ENCODE data around the gene KLHL8.
"Not testable (repeated sequence)": the region's sequence is repeated elsewhere in the genome, so short reads cannot be mapped to it uniquely, and the experiment has no call there.

KLHL8 gene

GRCh38 chr4:87152310-87153041 is 67.9 kb downstream of the KLHL8 start:
- TF ChIP-seq, protein P1, sequence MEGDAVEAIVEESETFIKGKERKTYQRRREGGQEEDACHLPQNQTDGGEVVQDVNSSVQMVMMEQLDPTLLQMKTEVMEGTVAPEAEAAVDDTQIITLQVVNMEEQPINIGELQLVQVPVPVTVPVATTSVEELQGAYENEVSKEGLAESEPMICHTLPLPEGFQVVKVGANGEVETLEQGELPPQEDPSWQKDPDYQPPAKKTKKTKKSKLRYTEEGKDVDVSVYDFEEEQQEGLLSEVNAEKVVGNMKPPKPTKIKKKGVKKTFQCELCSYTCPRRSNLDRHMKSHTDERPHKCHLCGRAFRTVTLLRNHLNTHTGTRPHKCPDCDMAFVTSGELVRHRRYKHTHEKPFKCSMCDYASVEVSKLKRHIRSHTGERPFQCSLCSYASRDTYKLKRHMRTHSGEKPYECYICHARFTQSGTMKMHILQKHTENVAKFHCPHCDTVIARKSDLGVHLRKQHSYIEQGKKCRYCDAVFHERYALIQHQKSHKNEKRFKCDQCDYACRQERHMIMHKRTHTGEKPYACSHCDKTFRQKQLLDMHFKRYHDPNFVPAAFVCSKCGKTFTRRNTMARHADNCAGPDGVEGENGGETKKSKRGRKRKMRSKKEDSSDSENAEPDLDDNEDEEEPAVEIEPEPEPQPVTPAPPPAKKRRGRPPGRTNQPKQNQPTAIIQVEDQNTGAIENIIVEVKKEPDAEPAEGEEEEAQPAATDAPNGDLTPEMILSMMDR (IDR thresholded peaks at IDR 0.05; ENCODE audit: poor library complexity, severe bottlenecking), result no peak
- H3K27me3 ChIP-seq (ENCODE audit: insufficient read depth, poor library complexity, severe bottlenecking), result no peaks in the 10 kb centered on the region
- H3K4me3 ChIP-seq (ENCODE audit: severe bottlenecking), result no peak overlapping the region
- DNase-seq (ENCODE audit: low spot score) (no peak), ATAC-seq (ENCODE audit: low read depth) (no peak)
- no peaks in the 10 kb centered on the region for H3K4me1 ChIP-seq (ENCODE audit: insufficient read depth, poor library complexity, severe bottlenecking)
- H3K36me3 ChIP-seq (ENCODE audit: low read depth), result no peaks in the 10 kb centered on the region
- no peak overlapping the region for H3K27ac ChIP-seq (ENCODE audit: poor library complexity, severe bottlenecking)
- H3K9me3 ChIP-seq (ENCODE audit: severe bottlenecking), result no peaks in the 10 kb centered on the region

DNA sequence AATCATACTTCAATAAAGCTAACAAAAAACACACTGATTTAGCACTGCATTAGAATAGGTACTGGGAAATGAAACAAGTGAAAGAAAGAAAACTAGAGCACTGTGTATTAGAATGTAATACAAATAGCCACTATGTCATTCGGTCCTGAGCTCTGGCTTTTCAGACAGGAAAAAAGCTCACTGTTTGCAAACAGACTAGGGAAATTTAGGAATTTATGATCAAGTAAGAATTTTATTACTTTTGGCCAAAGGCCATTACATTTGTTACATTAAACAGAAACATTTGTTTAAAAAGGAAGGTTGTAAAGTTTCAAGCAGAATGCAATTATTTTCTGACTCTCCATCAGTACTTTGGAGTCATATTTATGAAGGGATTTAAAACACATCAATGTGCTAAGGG is 68.7 kb downstream of the KLHL8 start:
- H3K27ac ChIP-seq (ENCODE audit: poor library complexity, severe bottlenecking), result no peak overlapping the region
- TF ChIP-seq, protein P1 (IDR thresholded peaks at IDR 0.05; ENCODE audit: poor library complexity, severe bottlenecking), result no peak
- no peaks in the 10 kb centered on the region for H3K27me3 ChIP-seq (ENCODE audit: insufficient read depth, poor library complexity, severe bottlenecking)
- H3K4me1 ChIP-seq (ENCODE audit: insufficient read depth, poor library complexity, severe bottlenecking), result no peaks in the 10 kb centered on the region
- DNase-seq (ENCODE audit: low spot score) (no peak), ATAC-seq (ENCODE audit: low read depth) (no peak)
- H3K4me3 ChIP-seq (ENCODE audit: severe bottlenecking), result no peak overlapping the region
- no peaks in the 10 kb centered on the region for H3K36me3 ChIP-seq (ENCODE audit: low read depth)
- H3K9me3 ChIP-seq (ENCODE audit: severe bottlenecking), result no peaks in the 10 kb centered on the region

DNA sequence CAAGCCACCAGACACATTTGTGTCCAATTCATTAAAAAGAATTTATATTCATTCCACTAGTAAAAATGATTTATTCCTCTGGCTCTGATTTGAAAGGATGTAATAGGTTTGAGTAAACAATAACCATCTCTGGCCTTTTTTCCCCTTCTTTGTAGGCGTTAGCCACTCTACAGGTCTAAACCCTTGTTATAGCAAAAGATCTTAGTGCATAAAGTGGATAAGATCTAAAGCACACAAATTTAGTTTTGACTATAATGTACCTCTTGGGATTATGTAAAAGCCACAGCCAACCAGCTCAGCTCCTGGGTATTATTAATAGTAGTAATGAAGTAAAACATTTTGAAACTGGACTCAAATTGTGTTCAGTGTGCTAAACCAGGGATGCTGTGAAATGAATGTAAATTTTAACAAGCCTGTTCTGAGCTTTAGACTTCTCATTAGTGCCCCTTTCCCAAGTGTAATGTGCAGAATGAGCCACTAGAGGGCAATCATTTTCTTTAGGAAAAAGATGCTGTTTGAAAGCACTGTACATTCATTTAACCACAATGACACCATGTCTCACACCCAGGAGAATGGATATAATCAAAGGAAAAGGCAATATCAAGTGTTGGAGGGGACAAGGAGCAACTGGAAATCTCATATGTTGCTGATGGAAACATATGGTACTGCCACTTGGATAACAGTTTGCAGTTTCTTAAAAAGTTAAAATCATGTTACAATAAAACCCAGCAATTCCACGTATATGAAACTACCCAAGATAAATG is 69.7 kb downstream of the KLHL8 start:
- no peak overlapping the region for H3K27ac ChIP-seq (ENCODE audit: poor library complexity, severe bottlenecking)
- ATAC-seq (ENCODE audit: low read depth), result peak; percentile 67
- DNase-seq (ENCODE audit: low spot score), result no peak

GRCh38 chr4:87147116-87147515 is 73.3 kb downstream of the KLHL8 start:
- DNase-seq (ENCODE audit: low spot score) (no peak), ATAC-seq (ENCODE audit: low read depth) (no peak)
- H3K27me3 ChIP-seq (ENCODE audit: insufficient read depth, poor library complexity, severe bottlenecking), result no peaks in the 10 kb centered on the region
- no peaks in the 10 kb centered on the region for H3K9me3 ChIP-seq (ENCODE audit: severe bottlenecking)
- H3K4me3 ChIP-seq (ENCODE audit: severe bottlenecking), result no peak overlapping the region
- H3K4me1 ChIP-seq (ENCODE audit: insufficient read depth, poor library complexity, severe bottlenecking), result no peaks in the 10 kb centered on the region
- no peak overlapping the region for H3K27ac ChIP-seq (ENCODE audit: poor library complexity, severe bottlenecking)
- TF ChIP-seq, protein P1 (IDR thresholded peaks at IDR 0.05; ENCODE audit: poor library complexity, severe bottlenecking), result no peak
- peaks cover 4% of the 10 kb centered on the region; the same call in 1 of the 2 replicates for H3K36me3 ChIP-seq (ENCODE audit: low read depth)

More for the DNA sequence above, 69.7 kb downstream of the KLHL8 start:
- Histone ChIP-seq H3K36me3 (ENCODE audit: low read depth) (no peaks in the 10 kb centered on the region), H3K27me3 (ENCODE audit: insufficient read depth, poor library complexity, severe bottlenecking) (no peaks in the 10 kb centered on the region), H3K4me1 (ENCODE audit: insufficient read depth, poor library complexity, severe bottlenecking) (no peaks in the 10 kb centered on the region), H3K9me3 (ENCODE audit: severe bottlenecking) (no peaks in the 10 kb centered on the region), H3K4me3 (ENCODE audit: severe bottlenecking) (no peak overlapping the region)
- TF ChIP-seq, protein P1 (IDR thresholded peaks at IDR 0.05; ENCODE audit: poor library complexity, severe bottlenecking), result peak; percentile 88

GRCh38 chr4:87145934-87146333 is 74.5 kb downstream of the KLHL8 start:
- not testable (repeated sequence) for H3K27me3 ChIP-seq (ENCODE audit: insufficient read depth, poor library complexity, severe bottlenecking); H3K9me3 ChIP-seq (ENCODE audit: severe bottlenecking); ATAC-seq (ENCODE audit: low read depth); H3K4me3 ChIP-seq (ENCODE audit: severe bottlenecking); H3K36me3 ChIP-seq (ENCODE audit: low read depth); DNase-seq (ENCODE audit: low spot score); H3K4me1 ChIP-seq (ENCODE audit: insufficient read depth, poor library complexity, severe bottlenecking); H3K27ac ChIP-seq (ENCODE audit: poor library complexity, severe bottlenecking)
